ENCODE data around the gene STXBP6.

GRCh38 chr14:25010471-25010870, 39.5 kb downstream of the STXBP6 start:
- no peak for TF ChIP-seq CTCF (conservative IDR thresholded peaks at IDR 0.05)
- no peak for TF ChIP-seq ZFX (IDR thresholded peaks at IDR 0.05)

Measured in C4-2B (cell line).